Heart left ventricle (tissue), 13 donors: ENCODE measurements around the gene SLC31A1.

Source experiments
- POLR2A ChIP-seq, 2 donors: fragments of 450-650 bp; IDR thresholded peaks; one replicate each; pipeline ENCODE4 v1.6.1; 2017; ENCODE audit warnings: antibody characterized with exemption in 2 of 2, mild to moderate bottlenecking in 2 of 2, moderate library complexity in 2 of 2
- TF ChIP-seq, protein P1 (sequence below), 12 donors: fragments of 200-600 bp; sonication (generic) in 4 of 12; IDR thresholded peaks; one replicate each; pipeline versions ENCODE4 v1.5.0 to v1.8.0; 2018 to 2022; ENCODE audit warnings: antibody characterized with exemption in 12 of 12, mild to moderate bottlenecking in 5 of 12
- donor health status: ischemic (EF 13 %, LVEDD 7.1; RV severe dilation, severe dysfunction).
- donor health status: DM: no; HTN: yes; CAD: no.
- donor health status: DM: no; HTN: no; CAD: no.
- donor health status: ischemic (EF 25% LVEDD 6.9; RV normal size, moderate dysfunction).
- donor health status: ischemic (EF 25% LVEDD 5.7; RV mildly dilated, moderate dysfunction).
- donor health status: ischemic (EF 35%, LVEDD 5.7; RV mildly dilated, moderate dysfunction).
- donor health status: nonischemic (EF 11% LVEDD 7.7; RV severe dilation, severe dysfunction).
- donor health status: DM: yes; HTN: yes; CAD: no.
- donor health status: PGD.
- donor health status: ischemic (EF 29% LVEDD 5.4; RV normal size, mild dysfunction).
- donor health status: nonischemic (EF 23%, LVEDD 6.1; RV moderate dilation, normal function).

DNA sequence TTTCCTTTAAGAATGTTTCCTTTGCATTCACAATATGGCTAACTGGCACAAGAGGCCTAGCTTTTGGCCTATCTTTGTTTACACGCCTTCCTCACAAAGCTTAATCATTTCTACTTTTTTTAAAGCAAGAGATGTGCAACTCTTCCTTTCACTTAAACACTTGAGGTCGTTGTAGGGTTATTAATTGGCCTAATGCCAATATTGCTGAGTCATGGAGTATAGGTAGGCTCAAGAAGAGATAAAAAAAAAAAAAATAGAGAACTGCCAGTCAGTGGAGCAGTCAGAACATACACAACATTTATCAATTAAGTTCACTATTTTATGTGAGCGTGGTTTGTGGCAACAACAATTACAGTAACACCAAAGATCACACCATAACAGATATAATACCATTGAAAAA, 6.2 kb upstream of the SLC31A1 start:
- TF ChIP-seq, protein P1, sequence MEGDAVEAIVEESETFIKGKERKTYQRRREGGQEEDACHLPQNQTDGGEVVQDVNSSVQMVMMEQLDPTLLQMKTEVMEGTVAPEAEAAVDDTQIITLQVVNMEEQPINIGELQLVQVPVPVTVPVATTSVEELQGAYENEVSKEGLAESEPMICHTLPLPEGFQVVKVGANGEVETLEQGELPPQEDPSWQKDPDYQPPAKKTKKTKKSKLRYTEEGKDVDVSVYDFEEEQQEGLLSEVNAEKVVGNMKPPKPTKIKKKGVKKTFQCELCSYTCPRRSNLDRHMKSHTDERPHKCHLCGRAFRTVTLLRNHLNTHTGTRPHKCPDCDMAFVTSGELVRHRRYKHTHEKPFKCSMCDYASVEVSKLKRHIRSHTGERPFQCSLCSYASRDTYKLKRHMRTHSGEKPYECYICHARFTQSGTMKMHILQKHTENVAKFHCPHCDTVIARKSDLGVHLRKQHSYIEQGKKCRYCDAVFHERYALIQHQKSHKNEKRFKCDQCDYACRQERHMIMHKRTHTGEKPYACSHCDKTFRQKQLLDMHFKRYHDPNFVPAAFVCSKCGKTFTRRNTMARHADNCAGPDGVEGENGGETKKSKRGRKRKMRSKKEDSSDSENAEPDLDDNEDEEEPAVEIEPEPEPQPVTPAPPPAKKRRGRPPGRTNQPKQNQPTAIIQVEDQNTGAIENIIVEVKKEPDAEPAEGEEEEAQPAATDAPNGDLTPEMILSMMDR (IDR thresholded peaks at IDR 0.05): no peak
- no peak for TF ChIP-seq POLR2A (IDR thresholded peaks at IDR 0.05)
